Stimulated activated CD4-positive, alpha-beta T cell treated with anti-CD3 and anti-CD28 coated beads, Interleukin-15, amount 100 ng/mL, for 1 hour (primary cell): ENCODE data around the gene PPP6R3.

Experiments used
- DNase-seq, 2 donors: peaks; one replicate each; pipeline ENCODE4 v3.0.0-alpha.2; 2020; ENCODE audit warnings: low read depth in 1 of 2, low spot score in 1 of 2

The PPP6R3 gene

DNA sequence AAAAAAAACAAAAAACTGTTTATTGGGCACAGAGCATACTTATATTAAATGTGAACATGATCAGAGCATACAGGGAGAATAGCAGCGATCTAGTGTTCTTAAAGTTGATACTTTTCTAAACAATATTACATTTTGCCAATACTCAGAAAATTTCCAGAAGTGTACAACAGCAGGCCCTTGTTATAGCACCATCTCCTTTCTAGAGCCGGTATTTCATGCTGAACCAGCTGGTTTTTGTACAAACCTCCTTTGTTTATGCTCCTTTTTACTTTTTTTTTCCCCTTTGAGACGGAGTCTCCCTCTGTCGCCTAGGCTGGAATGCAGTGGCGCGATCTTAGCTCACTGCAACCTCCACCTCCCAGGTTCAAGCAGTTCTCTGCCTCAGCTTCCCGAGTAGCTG is 90.7 kb downstream of the PPP6R3 start:
- no peak for DNase-seq

- no peak for DNase-seq
These were observed 91.2 kb downstream of the PPP6R3 start for GRCh38 chr11:68551777-68552176.

GRCh38 chr11:68552542-68552941 is 92.0 kb downstream of the PPP6R3 start:
- DNase-seq: no peak

DNA sequence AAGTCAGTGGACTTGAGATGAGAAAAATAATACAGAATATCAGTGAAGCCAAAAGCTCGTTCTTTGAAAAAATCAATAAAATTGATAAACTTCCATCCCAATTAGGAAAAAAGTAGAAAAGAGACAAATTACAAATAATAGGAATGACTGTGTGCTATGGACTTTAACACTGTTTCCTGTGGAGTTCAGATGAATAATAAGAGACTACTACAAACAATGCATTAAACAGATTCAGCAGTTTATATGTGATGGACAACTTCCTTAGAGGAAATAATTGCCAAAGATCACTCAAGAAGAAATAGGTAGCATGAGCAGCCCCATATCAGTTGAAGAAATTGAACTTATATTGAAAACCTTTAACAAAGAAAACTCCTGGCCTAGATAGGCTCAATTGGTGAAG is 99.7 kb downstream of the PPP6R3 start:
- no peak for DNase-seq

- DNase-seq: no peak
These were observed 102.9 kb downstream of the PPP6R3 start for GRCh38 chr11:68563454-68563853.

DNA sequence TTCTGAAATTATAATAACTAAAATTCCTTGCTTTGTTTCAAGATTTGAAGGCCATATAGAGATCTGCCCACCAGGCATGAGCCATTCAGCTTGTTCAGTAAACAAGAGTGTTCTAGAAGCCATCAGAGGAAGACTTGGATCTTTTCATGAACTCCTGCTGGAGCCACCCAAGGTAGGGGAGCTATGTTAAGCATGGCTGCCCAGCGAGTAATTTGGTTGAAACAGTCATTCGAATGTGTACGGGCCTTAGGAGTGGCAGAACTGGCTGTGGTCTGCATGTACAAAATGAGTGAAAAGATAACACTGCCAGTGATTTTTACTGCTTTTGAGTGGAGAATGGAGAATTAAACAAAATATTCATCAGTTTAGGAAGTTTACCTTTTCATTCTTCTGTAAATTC is 103.7 kb downstream of the PPP6R3 start:
- no peak for DNase-seq

- no peak for DNase-seq
These were observed 105.2 kb downstream of the PPP6R3 start for GRCh38 chr11:68565768-68566167.

GRCh38 chr11:68567553-68567952 is 107.0 kb downstream of the PPP6R3 start:
- DNase-seq: no peak

- DNase-seq: no peak
These were observed 108.8 kb downstream of the PPP6R3 start for GRCh38 chr11:68569357-68569756.

DNA sequence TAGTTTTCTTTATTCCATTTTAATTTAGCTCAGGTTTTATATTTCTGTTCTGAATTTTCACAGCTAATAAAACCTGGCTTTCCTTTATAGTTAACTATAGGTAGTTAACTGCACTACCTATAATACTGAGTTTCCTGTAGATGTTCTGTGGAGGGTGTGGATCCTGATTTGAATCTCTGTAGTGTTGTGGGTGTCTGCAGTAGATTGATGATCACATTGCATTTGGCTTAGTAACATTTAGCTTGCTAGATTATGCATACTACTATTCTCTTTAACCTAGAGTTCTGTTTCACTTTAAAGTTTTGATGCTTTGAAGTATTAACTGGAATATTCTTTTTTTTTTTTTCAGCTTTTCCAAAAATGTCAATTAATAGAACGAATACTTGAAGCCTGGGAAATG is 110.1 kb downstream of the PPP6R3 start:
- no peak for DNase-seq

GRCh38 chr11:68574308-68574707 is 113.8 kb downstream of the PPP6R3 start:
- DNase-seq: no peak

- DNase-seq: no peak
These were observed 114.6 kb downstream of the PPP6R3 start for GRCh38 chr11:68575025-68575665.

- no peak for DNase-seq
These were observed 118.9 kb downstream of the PPP6R3 start for GRCh38 chr11:68579455-68579854.

DNA sequence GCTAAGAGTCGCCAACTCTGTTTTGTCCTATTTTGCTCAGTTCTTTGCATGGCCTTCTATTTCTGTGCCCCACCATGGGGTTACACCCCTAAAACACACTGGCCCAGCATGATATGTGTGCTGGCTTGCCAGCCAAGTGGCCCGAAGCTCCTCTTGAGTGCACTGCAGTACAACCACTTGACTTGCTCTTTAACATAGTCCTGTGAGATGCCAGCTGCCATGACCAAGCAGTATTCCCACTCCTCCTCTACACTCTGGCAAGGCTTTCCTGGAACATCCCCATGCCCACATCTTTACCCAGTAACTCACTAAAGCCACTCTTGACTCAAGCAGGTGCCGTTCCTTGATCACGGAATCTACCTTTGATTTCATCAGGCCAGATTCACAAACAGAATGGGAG is 120.9 kb downstream of the PPP6R3 start:
- no peak for DNase-seq

GRCh38 chr11:68581901-68582300 is 121.3 kb downstream of the PPP6R3 start:
- no peak for DNase-seq

DNA sequence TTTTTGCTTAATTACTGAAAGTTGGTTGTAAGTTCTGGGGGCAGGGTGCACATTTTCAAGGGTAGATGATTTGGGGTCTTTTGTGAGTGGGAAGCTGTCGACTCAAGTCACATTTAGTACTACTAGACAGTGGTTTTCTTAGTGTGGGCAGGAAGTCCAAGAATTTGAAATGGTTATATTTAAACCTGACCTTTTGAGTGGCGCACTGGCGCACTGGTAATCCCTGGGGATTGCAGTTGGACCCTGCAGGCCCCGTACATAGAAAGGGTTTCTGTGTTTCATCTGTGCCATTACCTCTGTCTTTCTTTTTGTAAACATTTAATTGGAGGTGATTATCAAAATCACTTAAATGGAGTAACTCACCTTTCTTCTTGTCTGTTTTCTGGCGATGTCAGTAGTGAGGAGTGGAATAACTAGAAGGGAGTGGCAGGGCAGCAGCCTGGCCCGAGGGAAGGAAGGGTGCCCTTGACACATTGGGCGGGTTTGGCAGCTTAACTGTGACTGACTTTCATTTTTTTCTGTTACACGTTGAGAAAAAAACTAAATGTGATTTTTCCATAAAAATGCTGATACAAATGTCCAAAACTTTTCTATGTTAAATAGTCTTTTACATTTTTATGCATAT is 122.0 kb downstream of the PPP6R3 start:
- no peak for DNase-seq

- no peak for DNase-seq
These were observed 122.5 kb downstream of the PPP6R3 start for GRCh38 chr11:68583041-68583446.

- peak; percentile 9 to 26 for DNase-seq
These were observed 123.5 kb downstream of the PPP6R3 start for GRCh38 chr11:68584097-68584496.

GRCh38 chr11:68584991-68585524 is 124.5 kb downstream of the PPP6R3 start:
- no peak for DNase-seq

GRCh38 chr11:68589547-68590216 is 129.1 kb downstream of the PPP6R3 start:
- DNase-seq: no peak

- DNase-seq: no peak
These were observed 131.2 kb downstream of the PPP6R3 start for GRCh38 chr11:68591719-68592118.

DNA sequence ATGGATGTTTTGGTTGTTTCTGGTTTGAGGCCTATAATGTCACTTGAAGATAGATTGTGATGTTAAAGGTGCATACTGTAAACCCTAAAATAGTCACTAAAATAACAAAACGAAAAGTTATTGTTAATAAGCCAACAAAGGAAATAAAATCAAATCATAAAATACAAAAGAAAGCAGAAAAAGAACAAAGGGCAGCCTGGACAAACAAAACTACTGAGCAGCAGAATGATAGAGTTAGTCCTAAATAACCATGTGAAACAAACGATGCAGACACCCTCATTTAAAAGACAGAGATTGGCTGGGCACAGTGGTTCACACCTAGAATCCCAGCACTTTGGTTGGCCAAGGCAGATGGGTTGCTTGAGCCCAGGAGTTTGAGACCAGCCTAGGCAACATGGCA is 132.9 kb downstream of the PPP6R3 start:
- DNase-seq: no peak
